ENCODE measurements around the gene ITGA3.

DNA sequence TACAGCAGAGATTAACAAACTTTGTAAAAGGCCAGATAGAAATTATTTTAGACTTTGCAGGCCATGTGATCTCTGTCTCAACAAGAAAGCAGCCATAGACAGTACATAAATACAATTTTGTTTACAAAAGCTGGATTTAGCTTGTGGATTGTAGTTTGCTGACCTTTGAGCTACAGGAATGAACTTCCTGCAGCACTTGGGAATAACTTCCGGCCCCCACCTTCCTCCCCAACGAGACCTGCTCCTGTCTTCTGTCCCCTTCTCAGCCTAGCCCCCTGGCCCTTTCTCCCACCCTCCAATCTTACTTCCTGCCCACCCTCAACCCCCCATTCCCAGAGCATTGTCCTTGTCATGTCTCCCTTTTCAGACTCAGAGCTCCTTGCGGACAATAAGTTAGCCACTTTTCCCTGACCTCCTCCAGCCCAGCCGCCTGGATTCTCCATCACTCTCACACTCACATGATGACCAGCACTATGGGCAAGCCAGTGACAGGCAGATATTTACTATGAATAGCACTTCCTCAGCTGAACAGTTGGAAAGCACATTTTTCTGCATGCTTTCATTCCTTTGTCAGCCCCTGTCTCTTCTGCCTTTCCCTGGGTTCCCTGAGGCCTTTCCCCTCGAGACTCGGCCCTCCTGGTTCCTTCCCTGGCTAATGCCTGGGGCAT, 33.3 kb upstream of the ITGA3 start:
- TF ChIP-seq CTCF (IDR thresholded peaks at IDR 0.05; ENCODE audit: insufficient read depth, low read length, poor library complexity, severe bottlenecking): no peak
- TF ChIP-seq EZH2phosphoT487 (conservative IDR thresholded peaks at IDR 0.05; ENCODE audit: low read length): no peak

All from SU-DHL-6 (cell line).